Prostate gland (tissue), 2 donors: Measurements from ENCODE around the gene DHRS2. TPM values are rescaled to one million over a fixed set of nuclear protein-coding genes. Genes with fewer than 3 reads are reported as not detected.

Experiments used
- DNase-seq: peaks from one replicate; pipeline ENCODE4 v3.0.0-alpha.2; 2019; ENCODE audit warnings: low spot score
- H3K27ac ChIP-seq, 2 donors: fragments of 200-600 bp; sonication (generic); 2 replicates each; pipeline ENCODE4 v1.5.1; 2017 to 2019
- H3K27me3 ChIP-seq: fragments of 200-600 bp; sonication (generic); replicated peaks from 2 replicates; pipeline ENCODE4 v1.5.1; 2019; ENCODE audit not compliant: insufficient read depth
- H3K36me3 ChIP-seq, 2 donors: fragments of 200-600 bp; sonication (generic); 1 replicate in 1 of 2; 2 replicates in 1 of 2; pipeline versions ENCODE4 v1.5.1 to v1.8.1; 2017 to 2019
- H3K4me1 ChIP-seq: fragments of 200-600 bp; sonication (generic); replicated peaks from 2 replicates; pipeline ENCODE4 v1.5.1; 2019
- H3K4me3 ChIP-seq, 2 donors: fragments of 200-600 bp; sonication (generic); 2 replicates each; pipeline ENCODE4 v1.5.1; 2017 to 2019
- H3K9me3 ChIP-seq: fragments of 200-600 bp; sonication (generic); 2 replicates; pipeline ENCODE4 v1.5.1; 2017
- CTCF ChIP-seq, 4 experiments: fragments of 200-600 bp in 2 of 4; fragments of 450-650 bp in 2 of 4; sonication (generic) in 2 of 4; IDR thresholded peaks; 1 replicate in 3 of 4; 2 replicates in 1 of 4; pipeline ENCODE4 v1.5.1; 2016 to 2019; ENCODE audit warnings: antibody characterized with exemption in 4 of 4, mild to moderate bottlenecking in 2 of 4, moderate library complexity in 2 of 4
- POLR2A ChIP-seq: fragments of 450-650 bp; IDR thresholded peaks from one replicate; pipeline ENCODE4 v1.6.1; 2016; ENCODE audit warnings: antibody characterized with exemption, mild to moderate bottlenecking
- POLR2AphosphoS5 ChIP-seq: sonication (generic); formaldehyde crosslinking; IDR thresholded peaks from one replicate; pipeline ENCODE4 v1.6.1; 2017; ENCODE audit warnings: antibody characterized with exemption
- WGBS: methylation state at CpG from one replicate; pipeline ENCODE4 v1.1.5; 2018; 5-methylcytosine and 5-hydroxymethylcytosine counted together
- intact Hi-C: fragments of 100-400 bp; cut with DNase I; formaldehyde crosslinking; loops from one replicate; pipeline ENCODE4 v1.14.2; 2022
- total RNA-seq, 2 donors: library from RNA; depleted of rRNA; stranded (reverse); fragments of >200 nt; gene quantifications; one replicate each; pipeline ENCODE4 v1.1.0, GENCODE V29; 2016

Gene DHRS2
- total RNA-seq, 2 donors from 2014 or later: 1.2 to 5.9 TPM

DNA sequence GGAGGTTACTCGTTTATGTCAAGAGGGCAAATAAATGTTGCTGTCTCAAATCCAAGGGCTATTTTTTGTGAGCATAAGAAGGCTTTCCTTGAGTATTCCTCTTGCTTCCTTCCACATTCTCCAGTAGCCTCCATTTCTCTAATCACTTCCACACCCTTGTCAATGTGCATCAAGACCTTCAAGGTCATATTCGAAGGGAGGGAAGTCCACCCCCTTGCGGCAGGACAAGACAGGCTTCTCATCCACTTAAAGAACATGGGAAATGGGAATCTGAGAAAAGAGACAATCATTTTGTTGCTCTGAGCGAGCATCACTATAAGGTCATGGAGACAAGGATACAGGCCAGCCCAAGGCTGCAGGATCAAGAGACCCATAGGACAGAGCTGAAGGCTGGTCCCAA lies 13.2 kb upstream of the DHRS2 start:
- 87% methylated on average over 4 of the region's 4 CpGs for WGBS
- H3K27ac ChIP-seq: no peak overlapping the region
- H3K36me3 ChIP-seq: no peaks in the 10 kb centered on the region
- no peaks in the 10 kb centered on the region for H3K9me3 ChIP-seq
- intact Hi-C loops: no loop called here
- DNase-seq: no peak
- H3K4me1 ChIP-seq: no peaks in the 10 kb centered on the region
- no peak overlapping the region for H3K4me3 ChIP-seq
- TF ChIP-seq CTCF (IDR thresholded peaks at IDR 0.05) (no peak), POLR2AphosphoS5 (no peak), POLR2A (no peak)
- H3K27me3 ChIP-seq: no peaks in the 10 kb centered on the region

DNA sequence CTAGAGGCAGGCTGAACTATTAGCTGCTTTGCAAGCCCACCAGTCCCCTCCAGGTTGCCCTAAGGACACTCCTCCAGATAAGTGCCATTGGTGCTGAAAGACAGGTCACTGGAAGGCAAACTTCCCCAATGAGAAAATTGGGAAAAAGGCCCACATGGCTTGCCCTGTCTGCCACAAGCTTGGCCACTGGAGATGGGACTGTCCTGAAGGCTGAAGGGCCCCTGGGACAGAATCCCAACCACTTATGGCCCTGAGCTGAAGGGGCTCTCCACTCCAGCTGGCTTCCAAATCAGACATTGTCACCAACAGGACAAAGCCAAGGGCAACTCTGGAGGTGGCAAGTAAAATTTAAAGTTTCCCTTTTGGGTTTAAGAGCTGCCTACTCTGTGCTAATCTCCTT lies 12.2 kb upstream of the DHRS2 start:
- intact Hi-C loops: no loop called here
- H3K27me3 ChIP-seq: no peaks in the 10 kb centered on the region
- H3K36me3 ChIP-seq: no peaks in the 10 kb centered on the region
- DNase-seq: no peak
- no peaks in the 10 kb centered on the region for H3K9me3 ChIP-seq
- H3K4me1 ChIP-seq: no peaks in the 10 kb centered on the region
- TF ChIP-seq POLR2AphosphoS5: no peak
- no peak for TF ChIP-seq POLR2A
- no peak for TF ChIP-seq CTCF (IDR thresholded peaks at IDR 0.05)
- no peak overlapping the region for H3K4me3 ChIP-seq
- no peak overlapping the region for H3K27ac ChIP-seq

DNA sequence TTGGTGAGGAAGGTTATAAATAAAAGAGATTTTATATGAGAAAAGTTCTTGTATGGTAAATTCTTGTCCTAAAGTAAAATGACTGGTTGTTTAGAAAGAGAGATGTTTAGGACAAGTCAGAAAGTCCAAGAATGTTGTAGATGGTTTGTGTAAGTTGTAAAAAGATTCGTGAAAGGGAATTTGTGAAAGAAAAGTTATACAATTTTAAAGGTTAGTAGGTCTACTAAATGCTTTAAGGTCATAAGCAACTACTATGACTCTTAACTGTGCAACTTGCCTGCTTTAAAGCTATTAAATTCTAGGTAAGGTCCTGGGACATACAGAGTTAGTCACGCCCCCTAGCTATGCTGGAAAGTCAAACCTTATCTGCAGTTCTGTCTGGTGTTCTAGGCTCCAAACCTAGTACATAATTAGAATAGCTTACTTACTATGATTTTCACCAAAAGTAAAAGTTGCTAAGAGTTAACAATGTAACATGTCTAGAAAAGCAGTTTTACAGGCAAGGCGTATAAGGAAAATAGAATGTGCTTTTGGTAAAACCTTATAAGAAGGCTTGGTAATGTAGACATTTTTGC lies 11.2 kb upstream of the DHRS2 start:
- Histone ChIP-seq H3K9me3 (no peaks in the 10 kb centered on the region), H3K27ac (no peak overlapping the region), H3K4me3 (no peak overlapping the region), H3K27me3 (no peaks in the 10 kb centered on the region), H3K4me1 (no peaks in the 10 kb centered on the region), H3K36me3 (no peaks in the 10 kb centered on the region)
- intact Hi-C loops: no loop called here
- TF ChIP-seq POLR2AphosphoS5: no peak
- TF ChIP-seq CTCF (IDR thresholded peaks at IDR 0.05): no peak
- no peak for TF ChIP-seq POLR2A
- WGBS: 97% methylated on average over 3 of the region's 3 CpGs
- DNase-seq: no peak

GRCh38 chr14:23626946-23627345 lies 9.2 kb upstream of the DHRS2 start:
- Histone ChIP-seq H3K27me3 (no peaks in the 10 kb centered on the region), H3K27ac (no peak overlapping the region), H3K4me3 (no peak overlapping the region), H3K4me1 (no peaks in the 10 kb centered on the region), H3K36me3 (no peaks in the 10 kb centered on the region), H3K9me3 (no peaks in the 10 kb centered on the region)
- TF ChIP-seq CTCF (IDR thresholded peaks at IDR 0.05) (no peak), POLR2AphosphoS5 (no peak), POLR2A (no peak)
- no peak for DNase-seq
- intact Hi-C loops: no loop called here

DNA sequence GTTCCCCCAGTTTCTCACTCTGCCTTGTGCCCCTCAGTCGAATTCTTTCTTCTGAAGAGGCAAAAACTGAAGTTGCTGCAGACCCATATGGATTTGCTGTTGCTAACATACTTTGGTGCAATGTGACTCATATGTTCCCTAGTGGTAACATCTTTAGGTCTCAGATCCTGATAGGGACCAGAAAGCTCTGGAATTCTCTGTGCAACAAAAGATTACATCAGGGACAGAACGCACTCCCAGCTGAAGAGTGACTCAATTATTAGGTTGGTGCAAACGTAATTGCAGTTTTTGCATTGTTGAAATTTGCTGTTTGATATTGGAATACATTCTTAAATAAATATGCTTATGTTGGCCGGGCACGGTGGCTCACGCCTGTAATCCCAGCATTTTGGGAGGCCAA lies 8.2 kb upstream of the DHRS2 start:
- Histone ChIP-seq H3K36me3 (no peaks in the 10 kb centered on the region), H3K27me3 (no peaks in the 10 kb centered on the region), H3K9me3 (no peaks in the 10 kb centered on the region), H3K4me1 (no peaks in the 10 kb centered on the region), H3K27ac (no peak overlapping the region), H3K4me3 (no peak overlapping the region)
- intact Hi-C loops: no loop called here
- TF ChIP-seq POLR2AphosphoS5 (no peak), POLR2A (no peak), CTCF (IDR thresholded peaks at IDR 0.05) (no peak)
- DNase-seq: no peak
- 87% methylated on average over 6 of the region's 6 CpGs for WGBS
